Erythroblast (primary cell): ENCODE measurements around the gene TM9SF4.

ENCODE experiments used
- GATA1 ChIP-seq: IDR thresholded peaks from 2 replicates; pipeline ENCODE4 v1.6.1; 2011; ENCODE audit warnings: low read depth, mild to moderate bottlenecking, control low read depth, low read length, moderate library complexity
- POLR2A ChIP-seq: IDR thresholded peaks from 2 replicates; pipeline ENCODE4 v1.6.1; 2011; ENCODE audit warnings: mild to moderate bottlenecking, low read length

- no peak for TF ChIP-seq POLR2A
- TF ChIP-seq GATA1 = no peak
These were observed 30.4 kb downstream of the TM9SF4 start for GRCh38 chr20:32139947-32140346.
